Measurements from ENCODE around the gene NDUFS6.

Gene NDUFS6

DNA sequence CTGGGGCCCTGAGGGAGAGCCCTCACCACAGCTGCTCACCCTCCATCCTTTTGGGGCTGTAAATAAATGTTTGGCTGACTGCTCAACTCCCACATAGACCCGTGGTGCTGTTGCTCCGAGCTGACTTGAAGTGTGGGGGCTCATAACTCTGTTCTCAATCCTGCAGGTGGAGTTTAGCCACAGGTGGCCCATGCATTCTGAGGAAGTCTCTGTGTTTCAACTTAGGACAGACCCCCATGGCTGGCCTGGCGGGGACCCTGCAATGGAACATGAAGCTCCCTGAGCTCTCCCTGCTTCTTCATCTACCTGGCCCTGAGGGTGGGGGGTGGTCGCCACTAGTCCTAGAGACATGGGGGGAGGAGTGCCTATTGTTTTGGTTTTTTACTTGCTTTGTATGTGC is 19.7 kb downstream of the NDUFS6 start:
- TF ChIP-seq PPARA (CRISPR knock-in tag; IDR thresholded peaks at IDR 0.05; ENCODE audit: borderline replicate concordance) (no peak), ZFP3 (CRISPR knock-in tag; IDR thresholded peaks at IDR 0.05) (no peak), OSR1 (CRISPR knock-in tag; IDR thresholded peaks at IDR 0.05) (no peak), CSRNP3 (CRISPR knock-in tag; IDR thresholded peaks at IDR 0.05) (no peak), BACH2 (CRISPR knock-in tag; IDR thresholded peaks at IDR 0.05; ENCODE audit: borderline replicate concordance) (no peak), PATZ1 (CRISPR knock-in tag; IDR thresholded peaks at IDR 0.05; ENCODE audit: borderline replicate concordance) (no peak), CREB5 (CRISPR knock-in tag; IDR thresholded peaks at IDR 0.05; ENCODE audit: low read depth) (no peak), SNAI2 (CRISPR knock-in tag; IDR thresholded peaks at IDR 0.05) (no peak), ISL1 (CRISPR knock-in tag; IDR thresholded peaks at IDR 0.05) (no peak)
- TF ChIP-seq, protein P1, sequence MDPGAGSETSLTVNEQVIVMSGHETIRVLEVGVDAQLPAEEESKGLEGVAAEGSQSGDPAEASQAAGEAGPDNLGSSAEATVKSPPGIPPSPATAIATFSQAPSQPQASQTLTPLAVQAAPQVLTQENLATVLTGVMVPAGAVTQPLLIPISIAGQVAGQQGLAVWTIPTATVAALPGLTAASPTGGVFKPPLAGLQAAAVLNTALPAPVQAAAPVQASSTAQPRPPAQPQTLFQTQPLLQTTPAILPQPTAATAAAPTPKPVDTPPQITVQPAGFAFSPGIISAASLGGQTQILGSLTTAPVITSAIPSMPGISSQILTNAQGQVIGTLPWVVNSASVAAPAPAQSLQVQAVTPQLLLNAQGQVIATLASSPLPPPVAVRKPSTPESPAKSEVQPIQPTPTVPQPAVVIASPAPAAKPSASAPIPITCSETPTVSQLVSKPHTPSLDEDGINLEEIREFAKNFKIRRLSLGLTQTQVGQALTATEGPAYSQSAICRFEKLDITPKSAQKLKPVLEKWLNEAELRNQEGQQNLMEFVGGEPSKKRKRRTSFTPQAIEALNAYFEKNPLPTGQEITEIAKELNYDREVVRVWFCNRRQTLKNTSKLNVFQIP (CRISPR knock-in tag; IDR thresholded peaks at IDR 0.05; ENCODE audit: borderline replicate concordance, low read depth): no peak
- TF ChIP-seq, protein P2, sequence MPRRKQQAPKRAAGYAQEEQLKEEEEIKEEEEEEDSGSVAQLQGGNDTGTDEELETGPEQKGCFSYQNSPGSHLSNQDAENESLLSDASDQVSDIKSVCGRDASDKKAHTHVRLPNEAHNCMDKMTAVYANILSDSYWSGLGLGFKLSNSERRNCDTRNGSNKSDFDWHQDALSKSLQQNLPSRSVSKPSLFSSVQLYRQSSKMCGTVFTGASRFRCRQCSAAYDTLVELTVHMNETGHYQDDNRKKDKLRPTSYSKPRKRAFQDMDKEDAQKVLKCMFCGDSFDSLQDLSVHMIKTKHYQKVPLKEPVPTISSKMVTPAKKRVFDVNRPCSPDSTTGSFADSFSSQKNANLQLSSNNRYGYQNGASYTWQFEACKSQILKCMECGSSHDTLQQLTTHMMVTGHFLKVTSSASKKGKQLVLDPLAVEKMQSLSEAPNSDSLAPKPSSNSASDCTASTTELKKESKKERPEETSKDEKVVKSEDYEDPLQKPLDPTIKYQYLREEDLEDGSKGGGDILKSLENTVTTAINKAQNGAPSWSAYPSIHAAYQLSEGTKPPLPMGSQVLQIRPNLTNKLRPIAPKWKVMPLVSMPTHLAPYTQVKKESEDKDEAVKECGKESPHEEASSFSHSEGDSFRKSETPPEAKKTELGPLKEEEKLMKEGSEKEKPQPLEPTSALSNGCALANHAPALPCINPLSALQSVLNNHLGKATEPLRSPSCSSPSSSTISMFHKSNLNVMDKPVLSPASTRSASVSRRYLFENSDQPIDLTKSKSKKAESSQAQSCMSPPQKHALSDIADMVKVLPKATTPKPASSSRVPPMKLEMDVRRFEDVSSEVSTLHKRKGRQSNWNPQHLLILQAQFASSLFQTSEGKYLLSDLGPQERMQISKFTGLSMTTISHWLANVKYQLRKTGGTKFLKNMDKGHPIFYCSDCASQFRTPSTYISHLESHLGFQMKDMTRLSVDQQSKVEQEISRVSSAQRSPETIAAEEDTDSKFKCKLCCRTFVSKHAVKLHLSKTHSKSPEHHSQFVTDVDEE (CRISPR knock-in tag; IDR thresholded peaks at IDR 0.05): no peak
- ATAC-seq: no peak

DNA sequence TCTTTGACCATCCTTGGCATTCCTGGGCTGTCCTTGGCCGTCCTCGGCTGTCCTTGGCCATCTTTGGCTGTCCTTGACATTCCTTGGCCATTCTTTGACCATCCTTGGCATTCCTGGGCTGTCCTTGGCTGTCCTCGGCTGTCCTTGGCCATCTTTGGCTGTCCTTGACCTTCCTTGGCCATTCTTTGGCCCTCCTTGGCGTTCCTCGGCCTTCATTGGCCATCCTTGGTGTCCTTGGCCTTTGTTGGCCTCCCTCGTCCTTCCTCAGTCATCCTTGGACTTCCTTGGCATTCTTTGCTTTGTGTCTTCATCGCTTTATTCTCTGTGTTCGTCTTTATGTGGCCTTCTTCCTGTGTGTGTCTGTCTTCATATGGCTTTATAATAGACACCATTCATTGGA is 20.7 kb downstream of the NDUFS6 start:
- no peak for TF ChIP-seq ISL1 (CRISPR knock-in tag; IDR thresholded peaks at IDR 0.05)
- no peak for TF ChIP-seq ZNF70 (CRISPR knock-in tag; IDR thresholded peaks at IDR 0.05)
- TF ChIP-seq, protein P1 (CRISPR knock-in tag; IDR thresholded peaks at IDR 0.05; ENCODE audit: borderline replicate concordance, low read depth): no peak
- no peak for TF ChIP-seq CSDC2 (CRISPR knock-in tag; IDR thresholded peaks at IDR 0.05)
- TF ChIP-seq ZNF565 (CRISPR knock-in tag; conservative IDR thresholded peaks at IDR 0.05; ENCODE audit: low read depth): no peak
- TF ChIP-seq, protein P2 (CRISPR knock-in tag; IDR thresholded peaks at IDR 0.05): no peak
- no peak for ATAC-seq

All from SK-N-SH treated with all-trans-retinoic acid at 6 μM for 48 hours (cell line).